Glutamatergic neuron (in vitro differentiated cells): Measurements from ENCODE around the gene ALDH3A1. TPM values are rescaled to one million over a fixed set of nuclear protein-coding genes. Genes with fewer than 3 reads are reported as not detected.
A peak's percentile ranks its signal among the peaks of the same experiment; 100 is the strongest.

Source experiments
- DNase-seq: peaks from one replicate; pipeline ENCODE4 v3.0.0; 2022
- H3K27ac Mint-ChIP-seq: one replicate; pipeline ENCODE4 v1.8.0; 2020; ENCODE audit warnings: mild to moderate bottlenecking, mixed read lengths, inconsistent platforms; ENCODE audit not compliant: unreplicated experiment
- H3K27me3 Mint-ChIP-seq: one replicate; pipeline ENCODE4 v1.8.0; 2020; ENCODE audit warnings: mild to moderate bottlenecking, moderate library complexity, mixed read lengths, inconsistent platforms; ENCODE audit not compliant: unreplicated experiment
- H3K36me3 Mint-ChIP-seq: one replicate; pipeline ENCODE4 v1.8.0; 2020; ENCODE audit warnings: mild to moderate bottlenecking, mixed read lengths, inconsistent platforms; ENCODE audit not compliant: unreplicated experiment
- H3K4me1 Mint-ChIP-seq: one replicate; pipeline ENCODE4 v1.8.0; 2020; ENCODE audit warnings: mild to moderate bottlenecking, low read depth, mixed read lengths, inconsistent platforms; ENCODE audit not compliant: unreplicated experiment
- H3K4me3 Mint-ChIP-seq: one replicate; pipeline ENCODE4 v1.8.0; 2020; ENCODE audit warnings: mild to moderate bottlenecking, mixed read lengths, inconsistent platforms; ENCODE audit not compliant: unreplicated experiment
- H3K9me3 Mint-ChIP-seq: one replicate; pipeline ENCODE4 v1.8.0; 2020; ENCODE audit warnings: mild to moderate bottlenecking, moderate library complexity, mixed read lengths, inconsistent platforms; ENCODE audit not compliant: unreplicated experiment
- CTCF ChIP-seq: fragments of 200-600 bp; sonication (generic); IDR thresholded peaks from one replicate; pipeline ENCODE4 v1.5.0; 2021; ENCODE audit not compliant: partially characterized antibody, unreplicated experiment
- total RNA-seq: library from RNA; stranded (reverse); fragmentation: NEBNext Ultra II Directional; extraction: Animal tissue kit (Norgen Biotek cat#: 25700); gene quantifications from one replicate; pipeline ENCODE4 v1.2.1, GENCODE V29; 2021; ENCODE audit not compliant: unreplicated experiment

Gene ALDH3A1
- total RNA-seq, 1 donor from 2014 or later = not detected

GRCh38 chr17:19746517-19746916, 1.6 kb downstream of the ALDH3A1 start:
- Mint-ChIP-seq H3K4me1 (no peaks in the 10 kb centered on the region), H3K27ac (no peak overlapping the region), H3K4me3 (no peak overlapping the region), H3K36me3 (peaks cover 5% of the 10 kb centered on the region), H3K9me3 (peaks cover 7% of the 10 kb centered on the region), H3K27me3 (peaks cover 10% of the 10 kb centered on the region)
- TF ChIP-seq CTCF = no peak
- no peak for DNase-seq

GRCh38 chr17:19744922-19745757, 3.0 kb downstream of the ALDH3A1 start:
- DNase-seq = peak; percentile 98
- TF ChIP-seq CTCF = peak; percentile 99
- Mint-ChIP-seq H3K36me3 (no peaks in the 10 kb centered on the region), H3K9me3 (peaks cover 2% of the 10 kb centered on the region), H3K4me3 (no peak overlapping the region), H3K4me1 (no peaks in the 10 kb centered on the region), H3K27me3 (peaks cover 10% of the 10 kb centered on the region), H3K27ac (no peak overlapping the region)

- DNase-seq = no peak
- peaks cover 10% of the 10 kb centered on the region for H3K27me3 Mint-ChIP-seq
- H3K4me3 Mint-ChIP-seq = peak overlapping the region; percentile 80
- no peak for TF ChIP-seq CTCF
- no peaks in the 10 kb centered on the region for H3K36me3 Mint-ChIP-seq
- H3K4me1 Mint-ChIP-seq = no peaks in the 10 kb centered on the region
- H3K9me3 Mint-ChIP-seq = no peaks in the 10 kb centered on the region
- peak overlapping the region; percentile 59 for H3K27ac Mint-ChIP-seq
Observed at GRCh38 chr17:19744492-19744891, 3.6 kb downstream of the ALDH3A1 start.

DNA sequence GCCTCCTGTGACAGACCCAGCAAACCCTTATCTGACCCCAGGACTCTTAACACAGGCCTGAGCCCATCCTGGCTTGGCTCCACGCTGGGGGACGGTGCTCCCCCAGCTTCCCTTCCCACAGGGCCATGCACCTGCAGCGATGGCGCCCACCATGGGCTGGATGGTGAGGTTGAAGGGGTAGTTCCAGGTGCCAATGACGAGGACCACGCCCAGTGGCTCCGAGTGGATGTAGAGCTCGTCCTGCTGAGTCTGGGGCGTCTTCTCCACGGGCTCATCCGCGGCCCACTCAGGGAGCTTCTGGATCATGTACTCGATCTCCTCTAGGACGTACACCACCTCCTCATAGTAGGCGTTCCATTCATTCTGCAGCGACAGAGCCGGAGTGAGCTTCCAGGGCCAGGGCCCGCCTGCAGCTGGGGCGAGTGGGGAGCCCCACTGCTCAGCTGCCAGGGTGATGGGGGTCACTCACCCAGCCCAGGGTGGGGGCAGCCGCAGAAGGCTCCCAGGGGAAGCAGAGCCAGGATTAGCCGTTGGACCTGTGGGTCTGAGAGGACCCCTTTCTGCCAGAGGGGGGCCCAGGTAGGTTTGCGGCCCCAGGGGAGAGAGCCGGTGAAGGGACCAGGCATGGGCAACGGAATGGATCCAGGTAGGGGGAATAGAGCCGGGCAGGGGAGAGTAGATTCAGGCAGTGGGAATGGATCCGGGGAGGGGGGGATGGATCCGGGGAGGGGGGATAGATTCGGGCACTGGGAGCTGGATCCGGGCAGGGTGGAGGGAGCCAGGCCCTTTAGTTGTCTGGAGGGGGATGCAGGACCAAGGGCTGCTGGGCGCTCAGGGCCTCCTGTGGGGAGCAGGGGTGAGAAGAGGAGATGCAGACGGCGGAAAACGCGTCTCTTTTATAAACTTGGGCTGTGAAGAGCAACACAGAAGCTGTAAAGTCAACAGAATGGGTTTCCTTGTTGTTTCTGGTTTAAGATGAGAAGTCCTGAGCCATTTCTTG, 4.7 kb downstream of the ALDH3A1 start:
- Mint-ChIP-seq H3K36me3 (no peaks in the 10 kb centered on the region), H3K9me3 (no peaks in the 10 kb centered on the region), H3K4me3 (peak overlapping the region; percentile 38), H3K4me1 (no peaks in the 10 kb centered on the region), H3K27ac (no peak overlapping the region), H3K27me3 (peaks cover 12% of the 10 kb centered on the region)
- TF ChIP-seq CTCF = no peak
- no peak for DNase-seq
